Neural cell (in vitro differentiated cells): ENCODE data around the gene MAP3K14.

ENCODE experiments used
- CTCF ChIP-seq: fragments of 450-650 bp; IDR thresholded peaks from 2 replicates; pipeline ENCODE4 v1.5.1; 2014; ENCODE audit warnings: antibody characterized with exemption, mild to moderate bottlenecking, moderate library complexity; ENCODE audit not compliant: poor library complexity, severe bottlenecking
- EP300 ChIP-seq: fragments of 450-650 bp; conservative IDR thresholded peaks from 2 replicates; pipeline ENCODE4 v1.6.1; 2014; ENCODE audit warnings: antibody characterized with exemption, mild to moderate bottlenecking, moderate library complexity; ENCODE audit not compliant: poor library complexity, severe bottlenecking
- EZH2 ChIP-seq: fragments of 200-600, 300-800 bp; shearing (Covaris generic), sonication (generic); IDR thresholded peaks from 2 replicates; pipeline ENCODE4 v1.6.1; 2014; ENCODE audit warnings: antibody characterized with exemption, low read length, borderline replicate concordance, mild to moderate bottlenecking; ENCODE audit not compliant: insufficient read depth, poor library complexity, severe bottlenecking

- TF ChIP-seq CTCF (no peak), EP300 (no peak), EZH2 (no peak)
Observed at GRCh38 chr17:45222014-45222288, 94.9 kb downstream of the MAP3K14 start.
